ENCODE measurements around the gene LIPT1.

- TF ChIP-seq, protein P1, sequence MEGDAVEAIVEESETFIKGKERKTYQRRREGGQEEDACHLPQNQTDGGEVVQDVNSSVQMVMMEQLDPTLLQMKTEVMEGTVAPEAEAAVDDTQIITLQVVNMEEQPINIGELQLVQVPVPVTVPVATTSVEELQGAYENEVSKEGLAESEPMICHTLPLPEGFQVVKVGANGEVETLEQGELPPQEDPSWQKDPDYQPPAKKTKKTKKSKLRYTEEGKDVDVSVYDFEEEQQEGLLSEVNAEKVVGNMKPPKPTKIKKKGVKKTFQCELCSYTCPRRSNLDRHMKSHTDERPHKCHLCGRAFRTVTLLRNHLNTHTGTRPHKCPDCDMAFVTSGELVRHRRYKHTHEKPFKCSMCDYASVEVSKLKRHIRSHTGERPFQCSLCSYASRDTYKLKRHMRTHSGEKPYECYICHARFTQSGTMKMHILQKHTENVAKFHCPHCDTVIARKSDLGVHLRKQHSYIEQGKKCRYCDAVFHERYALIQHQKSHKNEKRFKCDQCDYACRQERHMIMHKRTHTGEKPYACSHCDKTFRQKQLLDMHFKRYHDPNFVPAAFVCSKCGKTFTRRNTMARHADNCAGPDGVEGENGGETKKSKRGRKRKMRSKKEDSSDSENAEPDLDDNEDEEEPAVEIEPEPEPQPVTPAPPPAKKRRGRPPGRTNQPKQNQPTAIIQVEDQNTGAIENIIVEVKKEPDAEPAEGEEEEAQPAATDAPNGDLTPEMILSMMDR (IDR thresholded peaks at IDR 0.05), result no peak
- no peak for TF ChIP-seq POLR2A (IDR thresholded peaks at IDR 0.05)
These were observed 2.1 kb downstream of the LIPT1 start for GRCh38 chr2:99156891-99157290.
